HepG2 (cell line): ENCODE data around the gene OLFM2.

Source experiments
- CBX2 ChIP-seq, 2 experiments: fragments of 200-600 bp in 1 of 2; sonication (generic); formaldehyde crosslinking in 1 of 2; IDR thresholded peaks; 2 replicates each; pipeline versions ENCODE4 v1.7.0 to v1.8.1; 2018 to 2022; ENCODE audit warnings: low read depth in 2 of 2, low read length in 1 of 2, mild to moderate bottlenecking in 1 of 2, missing genetic modification reagents in 1 of 2
- SSRP1 ChIP-seq: IDR thresholded peaks from 2 replicates; pipeline ENCODE4 v1.6.1; 2016; ENCODE audit warnings: control low read depth
- ZNF224 ChIP-seq: sonication (generic); formaldehyde crosslinking; IDR thresholded peaks from 2 replicates; pipeline ENCODE4 v1.5.0; 2020; ENCODE audit warnings: mild to moderate bottlenecking, missing genetic modification reagents

GRCh38 chr19:9956956-9957355 is 20.6 kb upstream of the OLFM2 start:
- TF ChIP-seq CBX2 (IDR thresholded peaks at IDR 0.05; ENCODE audit: low read depth, low read length) (no peak), CBX2 (CRISPR knock-in tag; IDR thresholded peaks at IDR 0.05; ENCODE audit: low read depth) (no peak), SSRP1 (no peak), ZNF224 (no peak)
